HG03439 (cell line): ENCODE measurements around the gene ARNT2.

Experiments
- ATAC-seq: cut with Tn5 transposase; IDR thresholded peaks from one replicate; pipeline ENCODE4 v1.9.1; 2021; ENCODE audit warnings: mild to moderate bottlenecking, moderate library complexity; ENCODE audit not compliant: unreplicated experiment

Gene ARNT2

DNA sequence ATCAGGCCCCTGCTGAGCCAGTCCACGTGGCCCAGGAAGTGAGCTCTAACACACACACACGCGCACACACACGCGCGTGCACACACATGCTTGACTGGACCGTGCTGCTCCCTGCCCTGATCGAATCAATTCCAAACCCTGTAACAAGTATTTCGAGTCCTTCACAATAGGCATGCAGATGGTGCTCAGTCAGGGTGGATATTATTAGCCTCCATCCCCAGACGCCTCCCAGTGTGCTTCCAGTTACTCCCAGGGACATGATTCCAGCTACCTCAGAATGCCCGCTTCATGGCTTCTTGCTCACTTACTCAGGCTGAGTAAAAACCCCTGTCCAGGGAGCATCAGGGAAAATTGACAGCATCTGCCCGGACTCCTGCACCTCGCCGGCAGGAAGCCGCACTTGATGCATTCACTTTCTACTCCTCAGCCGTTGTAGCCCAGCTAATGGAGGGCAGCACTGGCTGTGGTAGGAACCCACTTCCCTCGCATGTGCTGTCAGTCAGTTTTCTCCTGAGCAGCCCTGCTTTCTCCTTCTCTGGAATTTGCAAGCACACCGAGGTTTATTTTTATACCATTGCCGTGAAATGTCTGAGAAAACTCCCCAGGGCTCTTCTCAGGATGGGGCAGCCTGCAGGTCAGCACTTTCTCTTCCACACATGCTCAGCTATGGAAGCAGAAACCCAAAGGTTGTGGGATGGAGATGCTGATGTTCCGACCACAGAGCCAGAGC is 164.9 kb downstream of the ARNT2 start:
- no peak for ATAC-seq

DNA sequence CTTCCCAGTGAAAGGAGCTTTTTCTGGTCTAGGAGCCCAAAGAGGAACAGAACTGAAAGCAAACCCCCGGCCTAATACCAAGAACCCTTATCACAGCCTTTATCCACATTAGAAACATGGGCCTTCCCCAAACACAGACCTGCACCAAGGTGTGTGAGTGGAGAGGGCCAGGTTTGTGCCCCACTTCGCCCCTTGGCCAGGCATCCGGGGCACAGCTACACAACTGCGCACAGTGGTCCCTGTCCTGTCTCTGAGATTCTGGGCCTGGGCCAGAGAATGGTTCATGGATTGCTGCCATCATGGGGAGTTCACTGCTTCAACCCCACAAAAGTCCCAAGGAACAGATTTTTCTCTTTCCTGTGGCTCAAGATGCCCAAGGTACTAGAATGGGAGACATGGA is 165.5 kb downstream of the ARNT2 start:
- ATAC-seq = no peak

- ATAC-seq = no peak
These were observed 166.4 kb downstream of the ARNT2 start for GRCh38 chr15:80570553-80570952.

DNA sequence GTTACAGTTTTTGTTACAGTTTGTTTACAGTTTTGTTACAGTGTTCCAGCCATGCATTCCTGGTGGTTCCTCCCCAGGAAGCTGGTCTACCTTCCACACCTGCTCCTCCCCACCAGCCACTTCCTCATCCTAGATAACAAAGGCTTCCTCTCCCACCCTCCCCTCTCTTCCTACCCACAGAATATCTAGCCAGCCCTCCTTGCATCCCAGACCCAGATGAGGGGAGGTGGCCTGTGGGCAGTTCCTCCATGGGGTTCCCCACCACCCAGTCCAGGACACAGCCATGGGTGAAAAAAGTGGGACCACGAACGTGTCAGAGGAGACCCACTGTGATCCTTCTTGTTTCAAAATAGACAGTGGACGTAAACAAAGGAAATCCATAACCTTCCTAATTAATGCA is 168.2 kb downstream of the ARNT2 start:
- no peak for ATAC-seq

GRCh38 chr15:80573606-80574005 is 169.4 kb downstream of the ARNT2 start:
- no peak for ATAC-seq

- no peak for ATAC-seq
These were observed 170.4 kb downstream of the ARNT2 start for GRCh38 chr15:80574590-80574989.

DNA sequence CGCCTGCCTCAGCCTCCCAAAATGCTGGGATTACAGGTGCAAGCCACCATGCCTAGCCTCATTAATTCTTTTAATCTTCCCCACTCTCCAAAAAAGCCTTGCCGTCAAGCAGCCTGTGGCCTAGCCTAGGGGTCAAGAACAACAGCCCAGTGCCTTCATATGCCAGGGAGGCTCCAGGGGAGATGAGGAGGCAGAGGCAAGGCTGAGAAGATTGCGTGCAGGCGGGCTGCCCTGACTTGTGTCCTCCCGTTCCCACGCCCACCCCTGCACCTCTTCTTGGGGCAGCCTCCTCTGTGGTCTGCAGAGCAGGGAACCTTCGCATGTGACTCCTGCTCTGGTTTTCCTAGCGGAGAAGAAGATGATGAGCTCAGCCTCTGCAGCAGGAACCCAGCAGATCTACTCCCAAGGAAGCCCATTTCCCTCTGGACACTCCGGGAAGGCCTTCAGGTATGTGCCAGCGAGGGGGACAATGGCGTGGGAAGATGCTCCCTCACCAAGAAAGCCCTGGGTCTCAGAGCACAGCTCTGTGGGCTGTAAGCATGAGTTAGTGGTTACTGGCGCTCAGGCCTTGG is 172.4 kb downstream of the ARNT2 start:
- ATAC-seq = no peak

GRCh38 chr15:80577552-80578205 is 173.5 kb downstream of the ARNT2 start:
- ATAC-seq = no peak

DNA sequence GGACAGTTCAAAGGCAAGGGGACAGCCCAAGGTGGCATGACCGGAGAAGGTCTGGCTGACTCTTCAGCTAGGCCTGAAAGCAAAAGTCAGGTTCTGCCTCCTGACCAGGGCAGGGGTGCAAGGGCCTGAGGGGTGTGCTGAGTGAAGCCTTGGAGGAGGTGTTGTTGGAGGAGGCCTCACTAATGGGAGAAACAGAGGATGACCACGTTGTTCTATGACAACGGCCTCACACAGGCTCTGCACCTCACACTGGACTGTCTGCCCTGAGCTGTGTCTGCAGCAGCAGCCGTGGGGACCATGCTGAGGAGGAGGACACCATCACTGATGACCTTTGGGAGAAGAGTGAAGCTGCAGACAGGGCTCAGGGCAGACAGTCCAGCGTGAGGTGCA is 174.0 kb downstream of the ARNT2 start:
- no peak for ATAC-seq

- ATAC-seq = no peak
These were observed 174.7 kb downstream of the ARNT2 start for GRCh38 chr15:80578871-80579270.

GRCh38 chr15:80579611-80580010 is 175.4 kb downstream of the ARNT2 start:
- no peak for ATAC-seq

DNA sequence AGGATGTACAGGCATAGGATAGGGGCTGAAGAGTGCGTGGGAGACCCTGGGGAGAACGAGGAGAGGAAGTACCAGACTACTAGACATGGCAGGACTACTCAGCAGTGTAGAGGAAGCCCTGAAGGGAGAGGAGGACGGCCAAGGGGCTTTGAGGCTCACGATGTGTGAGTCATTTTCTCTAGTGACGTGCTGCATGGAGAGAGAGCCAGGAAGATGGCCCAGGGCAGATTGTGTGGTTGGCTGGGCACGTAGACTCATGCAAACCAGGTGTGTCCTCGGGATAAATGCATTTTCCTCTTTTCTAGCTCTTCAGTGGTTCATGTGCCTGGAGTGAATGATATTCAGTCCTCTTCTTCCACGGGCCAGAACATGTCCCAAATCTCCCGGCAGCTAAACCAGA is 175.9 kb downstream of the ARNT2 start:
- no peak for ATAC-seq

GRCh38 chr15:80580536-80581260 is 176.5 kb downstream of the ARNT2 start:
- no peak for ATAC-seq

- no peak for ATAC-seq
These were observed 177.8 kb downstream of the ARNT2 start for GRCh38 chr15:80581976-80582375.

GRCh38 chr15:80582816-80583423 is 178.7 kb downstream of the ARNT2 start:
- no peak for ATAC-seq

- no peak for ATAC-seq
These were observed 180.4 kb downstream of the ARNT2 start for GRCh38 chr15:80584561-80584964.

GRCh38 chr15:80584973-80585525 is 180.9 kb downstream of the ARNT2 start:
- no peak for ATAC-seq

GRCh38 chr15:80585544-80586018 is 181.4 kb downstream of the ARNT2 start:
- no peak for ATAC-seq

- ATAC-seq = no peak
These were observed 182.0 kb downstream of the ARNT2 start for GRCh38 chr15:80586161-80586560.

- ATAC-seq = no peak
These were observed 182.8 kb downstream of the ARNT2 start for GRCh38 chr15:80587007-80587406.
